ENCODE measurements around the gene MIR17HG. TPM values are rescaled to one million over a fixed set of nuclear protein-coding genes. Genes with fewer than 3 reads are reported as not detected.

Gene MIR17HG
- total RNA-seq, 1 donor from 2014 or later, result not detected

GRCh38 chr13:91323349-91323748, 24.1 kb upstream of the MIR17HG start:
- TF ChIP-seq CTCF (IDR thresholded peaks at IDR 0.05), result no peak
- no peaks in the 10 kb centered on the region for H3K4me1 ChIP-seq
- no peak for DNase-seq (ENCODE audit: low spot score in 2 of 2)
- H3K36me3 ChIP-seq, result no peaks in the 10 kb centered on the region
- H3K27me3 ChIP-seq, result no peaks in the 10 kb centered on the region
- H3K27ac ChIP-seq, result no peak overlapping the region
- no peak overlapping the region for H3K4me3 ChIP-seq
- intact Hi-C loops (cut with DNase I), result no loop called here
- H3K9me3 ChIP-seq, result no peaks in the 10 kb centered on the region

GRCh38 chr13:91326146-91326545, 21.3 kb upstream of the MIR17HG start:
- Histone ChIP-seq H3K36me3 (no peaks in the 10 kb centered on the region), H3K9me3 (no peaks in the 10 kb centered on the region), H3K4me3 (no peak overlapping the region), H3K4me1 (no peaks in the 10 kb centered on the region), H3K27me3 (no peaks in the 10 kb centered on the region), H3K27ac (no peak overlapping the region)
- no peak for DNase-seq (ENCODE audit: low spot score in 2 of 2)
- intact Hi-C loops (cut with DNase I), result no loop called here
- TF ChIP-seq CTCF (IDR thresholded peaks at IDR 0.05), result no peak

- no peak for DNase-seq (ENCODE audit: low spot score in 2 of 2)
- Histone ChIP-seq H3K27ac (no peak overlapping the region), H3K36me3 (no peaks in the 10 kb centered on the region), H3K4me1 (no peaks in the 10 kb centered on the region), H3K9me3 (no peaks in the 10 kb centered on the region), H3K27me3 (no peaks in the 10 kb centered on the region), H3K4me3 (no peak overlapping the region)
- no peak for TF ChIP-seq CTCF (IDR thresholded peaks at IDR 0.05)
- intact Hi-C loops (cut with DNase I), result no loop called here
Observed at GRCh38 chr13:91328726-91329125, 18.8 kb upstream of the MIR17HG start.

- Histone ChIP-seq H3K4me3 (no peak overlapping the region), H3K27ac (no peak overlapping the region), H3K27me3 (no peaks in the 10 kb centered on the region), H3K9me3 (no peaks in the 10 kb centered on the region), H3K36me3 (no peaks in the 10 kb centered on the region), H3K4me1 (no peaks in the 10 kb centered on the region)
- TF ChIP-seq CTCF (IDR thresholded peaks at IDR 0.05), result no peak
- intact Hi-C loops (cut with DNase I), result no loop called here
- no peak for DNase-seq (ENCODE audit: low spot score in 2 of 2)
Observed at GRCh38 chr13:91329733-91330132, 17.8 kb upstream of the MIR17HG start.

GRCh38 chr13:91331047-91331915, 16.2 kb upstream of the MIR17HG start:
- no peaks in the 10 kb centered on the region for H3K9me3 ChIP-seq
- H3K4me1 ChIP-seq, result no peaks in the 10 kb centered on the region
- no peaks in the 10 kb centered on the region for H3K36me3 ChIP-seq
- no peak for DNase-seq (ENCODE audit: low spot score in 2 of 2)
- no peak overlapping the region for H3K27ac ChIP-seq
- no peak for TF ChIP-seq CTCF (IDR thresholded peaks at IDR 0.05)
- H3K4me3 ChIP-seq, result no peak overlapping the region
- intact Hi-C loops (cut with DNase I), result no loop called here
- H3K27me3 ChIP-seq, result no peaks in the 10 kb centered on the region
